ENCODE measurements around the gene TBC1D5. TPM values are rescaled to one million over a fixed set of nuclear protein-coding genes. Genes with fewer than 3 reads are reported as not detected.
"Not testable (repeated sequence)": the region's sequence is repeated elsewhere in the genome, so short reads cannot be mapped to it uniquely, and the experiment has no call there.

TBC1D5 gene
- total and polyA plus RNA-seq, 10 donors, result 6.4 to 140 (median 97.1) TPM

DNA sequence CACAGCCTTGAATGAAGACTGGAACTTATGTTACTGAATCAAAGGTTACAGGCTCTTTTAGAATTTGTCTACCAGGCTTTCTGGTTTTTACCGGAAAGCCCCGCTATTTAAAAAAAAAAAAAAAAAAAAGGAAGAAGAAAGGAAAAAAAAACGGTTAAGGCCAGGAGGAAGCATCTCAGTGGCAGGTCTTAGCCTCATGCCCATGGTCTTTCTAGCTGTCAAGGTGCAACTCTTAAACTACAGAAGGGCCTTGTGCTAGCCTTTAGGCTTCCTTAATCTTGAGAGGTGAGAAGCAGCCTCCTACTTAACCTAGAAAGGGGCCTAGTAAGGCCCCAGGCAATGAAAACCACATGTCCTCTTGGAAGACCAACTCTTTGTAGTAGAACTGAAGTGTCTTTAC, 77.5 kb downstream of the TBC1D5 start:
- Histone ChIP-seq H3K4me1 (peaks cover 0 to 24% (median 10%) of the 10 kb centered on the region in 6 donors), H3K4me3 (no peak overlapping the region), H3K9me3 (peaks cover 0 to 12% (median 0%) of the 10 kb centered on the region in 8 donors), H3K36me3 (peaks cover 0 to 3% (median 0%) of the 10 kb centered on the region in 6 donors), H3K27me3 (replicated peaks in 1 of 7) (no peaks in the 10 kb centered on the region), H3K27ac (no peak overlapping the region)
- DNase-seq, result no peak
- intact Hi-C loops (cut with DNase I; ENCODE audit: low total_unique reads), result no loop called here
- no peak for TF ChIP-seq POLR2AphosphoS5 (IDR thresholded peaks at IDR 0.05)
- TF ChIP-seq, protein P1, sequence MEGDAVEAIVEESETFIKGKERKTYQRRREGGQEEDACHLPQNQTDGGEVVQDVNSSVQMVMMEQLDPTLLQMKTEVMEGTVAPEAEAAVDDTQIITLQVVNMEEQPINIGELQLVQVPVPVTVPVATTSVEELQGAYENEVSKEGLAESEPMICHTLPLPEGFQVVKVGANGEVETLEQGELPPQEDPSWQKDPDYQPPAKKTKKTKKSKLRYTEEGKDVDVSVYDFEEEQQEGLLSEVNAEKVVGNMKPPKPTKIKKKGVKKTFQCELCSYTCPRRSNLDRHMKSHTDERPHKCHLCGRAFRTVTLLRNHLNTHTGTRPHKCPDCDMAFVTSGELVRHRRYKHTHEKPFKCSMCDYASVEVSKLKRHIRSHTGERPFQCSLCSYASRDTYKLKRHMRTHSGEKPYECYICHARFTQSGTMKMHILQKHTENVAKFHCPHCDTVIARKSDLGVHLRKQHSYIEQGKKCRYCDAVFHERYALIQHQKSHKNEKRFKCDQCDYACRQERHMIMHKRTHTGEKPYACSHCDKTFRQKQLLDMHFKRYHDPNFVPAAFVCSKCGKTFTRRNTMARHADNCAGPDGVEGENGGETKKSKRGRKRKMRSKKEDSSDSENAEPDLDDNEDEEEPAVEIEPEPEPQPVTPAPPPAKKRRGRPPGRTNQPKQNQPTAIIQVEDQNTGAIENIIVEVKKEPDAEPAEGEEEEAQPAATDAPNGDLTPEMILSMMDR (IDR thresholded peaks at IDR 0.05 in 8 of 11, conservative IDR thresholded peaks at IDR 0.05 in 3 of 11), result no peak
- no peak for TF ChIP-seq POLR2A (IDR thresholded peaks at IDR 0.05)
- WGBS, 5 donors, result 33 to 64% (median 37%) methylated on average over 3 of the region's 3 CpGs

DNA sequence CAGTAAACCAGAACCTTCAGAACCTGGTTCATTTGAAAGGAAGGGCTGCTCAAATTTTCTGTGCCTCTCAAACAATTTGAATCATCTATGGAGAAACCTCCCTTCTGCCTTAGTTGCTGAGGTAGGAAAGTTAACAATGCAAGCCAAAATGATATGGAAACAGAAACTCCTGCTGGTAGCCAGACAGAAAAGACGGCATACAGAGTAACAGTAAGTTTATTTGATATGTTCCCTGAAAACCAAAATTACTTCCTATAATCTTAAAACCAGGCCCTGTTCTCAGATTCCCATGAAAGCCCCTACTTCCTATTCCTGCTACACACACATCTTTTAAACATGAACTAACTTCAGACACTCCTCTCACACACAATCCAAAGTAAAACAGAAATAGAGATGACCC, 86.2 kb downstream of the TBC1D5 start:
- Histone ChIP-seq H3K27ac (no peak overlapping the region), H3K4me3 (no peak overlapping the region), H3K4me1 (peaks cover 0 to 15% (median 0%) of the 10 kb centered on the region in 6 donors), H3K27me3 (replicated peaks in 1 of 7) (no peaks in the 10 kb centered on the region), H3K36me3 (no peaks in the 10 kb centered on the region), H3K9me3 (no peaks in the 10 kb centered on the region)
- no peak for DNase-seq
- WGBS, 5 donors, result 50 to 70% (median 64%) methylated on average over 1 of the region's 1 CpG
- TF ChIP-seq, protein P1 (IDR thresholded peaks at IDR 0.05 in 8 of 11, conservative IDR thresholded peaks at IDR 0.05 in 3 of 11), result no peak
- intact Hi-C loops (cut with DNase I; ENCODE audit: low total_unique reads), result no loop called here

DNA sequence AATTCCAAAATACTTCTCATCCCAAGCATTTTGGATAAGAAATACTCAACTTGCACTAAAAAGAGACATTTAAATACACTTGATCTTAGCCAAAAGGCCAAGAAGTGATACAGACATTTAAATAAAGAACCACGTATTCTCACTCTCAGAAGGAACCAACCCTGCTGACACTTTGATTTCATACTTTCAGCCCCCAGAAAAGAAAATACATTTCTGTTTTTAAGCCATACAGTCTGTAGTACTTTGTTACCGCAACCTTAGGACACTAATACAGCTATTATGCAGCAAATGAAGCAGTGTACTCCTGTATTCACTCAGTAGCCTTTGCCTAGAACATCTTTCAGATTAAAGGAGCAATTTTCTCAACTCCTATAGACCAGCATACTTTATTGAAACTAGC, 86.7 kb downstream of the TBC1D5 start:
- H3K4me3 ChIP-seq, result no peak overlapping the region
- H3K36me3 ChIP-seq, result no peaks in the 10 kb centered on the region
- no peak for DNase-seq
- H3K4me1 ChIP-seq, result peaks cover 0 to 15% (median 0%) of the 10 kb centered on the region in 6 donors
- WGBS, 5 donors, result 45 to 67% (median 46%) methylated on average over 2 of the region's 2 CpGs
- intact Hi-C loops (cut with DNase I; ENCODE audit: low total_unique reads), result no loop called here
- H3K27ac ChIP-seq, result no peak overlapping the region
- TF ChIP-seq, protein P1 (IDR thresholded peaks at IDR 0.05 in 8 of 11, conservative IDR thresholded peaks at IDR 0.05 in 3 of 11), result no peak
- TF ChIP-seq POLR2A (IDR thresholded peaks at IDR 0.05) (no peak), POLR2AphosphoS5 (IDR thresholded peaks at IDR 0.05) (no peak)
- H3K9me3 ChIP-seq, result no peaks in the 10 kb centered on the region
- no peaks in the 10 kb centered on the region for H3K27me3 ChIP-seq (replicated peaks in 1 of 7)

DNA sequence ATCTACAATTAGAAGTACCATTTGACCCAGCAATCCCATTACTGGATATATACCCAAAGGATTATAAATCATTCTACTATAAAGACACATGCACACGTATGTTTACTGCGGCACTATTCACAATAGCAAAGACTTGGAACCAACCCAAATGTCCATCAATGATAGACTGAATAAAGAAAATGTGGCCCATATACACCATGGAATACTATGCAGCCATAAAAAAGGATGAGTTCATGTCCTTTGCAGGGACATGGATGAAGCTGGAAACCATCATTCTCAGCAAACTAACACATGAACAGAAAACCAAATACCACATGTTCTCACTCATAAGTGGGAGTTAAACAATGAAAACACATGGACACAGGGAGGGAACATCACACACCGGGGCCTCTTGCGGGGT, 92.7 kb downstream of the TBC1D5 start:
- not testable (repeated sequence) for H3K36me3 ChIP-seq; H3K27me3 ChIP-seq (replicated peaks in 1 of 7); H3K27ac ChIP-seq; DNase-seq; H3K4me3 ChIP-seq
- Histone ChIP-seq H3K4me1 (peaks cover 0 to 10% (median 6%) of the 10 kb centered on the region in 6 donors), H3K9me3 (peaks cover 0 to 11% (median 0%) of the 10 kb centered on the region in 8 donors)
- whole genome bisulfite sequencing, 5 donors, result 91 to 98% (median 97%) methylated on average over 4 of the region's 4 CpGs
- intact Hi-C loops (cut with DNase I; ENCODE audit: low total_unique reads), result loop anchor here (10.0 kb wide), 1 partner anchor 195 kb away; no protein-coding TSS in a partner anchor

DNA sequence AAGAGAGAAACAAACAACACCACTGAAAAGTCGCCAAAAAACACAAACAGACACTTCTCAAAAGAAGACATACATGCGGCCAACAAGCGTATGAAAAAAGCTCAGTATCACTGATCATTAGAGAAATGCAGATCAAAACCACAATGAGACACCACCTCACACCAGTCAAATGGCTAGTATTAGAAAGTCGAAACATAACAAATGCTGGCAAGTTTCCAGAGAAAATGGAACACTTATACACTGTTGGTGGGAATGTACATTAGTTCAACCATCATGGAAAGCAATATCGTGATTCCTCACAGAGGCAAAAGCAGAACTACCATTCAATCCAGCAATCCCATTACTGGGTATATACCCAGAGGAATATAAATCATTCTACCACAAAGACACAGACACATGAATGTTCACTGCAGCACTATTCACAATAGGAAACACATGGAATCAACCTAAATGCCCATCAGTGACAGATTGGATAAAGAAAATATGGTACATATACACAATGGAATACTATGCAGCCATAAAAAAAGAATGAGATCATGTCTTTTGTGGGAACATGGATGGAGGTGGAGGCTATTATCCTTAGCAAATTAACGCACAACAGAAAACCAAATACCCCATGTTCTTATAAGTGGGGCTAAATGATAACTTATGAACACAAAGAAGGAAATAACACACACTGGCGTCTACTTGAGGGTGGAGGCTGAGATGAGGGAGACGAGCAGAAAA, 93.6 kb downstream of the TBC1D5 start:
- 95 to 98% (median 96%) methylated on average over 8 of the region's 8 CpGs for WGBS, 5 donors
- H3K4me1 ChIP-seq, result peaks cover 0 to 19% (median 10%) of the 10 kb centered on the region in 6 donors
- intact Hi-C loops (cut with DNase I; ENCODE audit: low total_unique reads), result loop anchor here (10.0 kb wide), 1 partner anchor 196 kb away; no protein-coding TSS in a partner anchor
- DNase-seq; H3K27ac ChIP-seq; H3K36me3 ChIP-seq; H3K4me3 ChIP-seq; H3K27me3 ChIP-seq (replicated peaks in 1 of 7): not testable (repeated sequence)
- H3K9me3 ChIP-seq, result peaks cover 0 to 11% (median 0%) of the 10 kb centered on the region in 8 donors
